Cerebellar nuclear complex (tissue), 1 donor: ENCODE measurements around the gene ITPR1.
"Not testable (repeated sequence)": the region's sequence is repeated elsewhere in the genome, so short reads cannot be mapped to it uniquely, and the experiment has no call there.

ENCODE experiments used
- DNase-seq, 2 experiments: peaks; one replicate each; lab custom pipeline; 2025; lab: John Stamatoyannopoulos, UW

Gene ITPR1

DNA sequence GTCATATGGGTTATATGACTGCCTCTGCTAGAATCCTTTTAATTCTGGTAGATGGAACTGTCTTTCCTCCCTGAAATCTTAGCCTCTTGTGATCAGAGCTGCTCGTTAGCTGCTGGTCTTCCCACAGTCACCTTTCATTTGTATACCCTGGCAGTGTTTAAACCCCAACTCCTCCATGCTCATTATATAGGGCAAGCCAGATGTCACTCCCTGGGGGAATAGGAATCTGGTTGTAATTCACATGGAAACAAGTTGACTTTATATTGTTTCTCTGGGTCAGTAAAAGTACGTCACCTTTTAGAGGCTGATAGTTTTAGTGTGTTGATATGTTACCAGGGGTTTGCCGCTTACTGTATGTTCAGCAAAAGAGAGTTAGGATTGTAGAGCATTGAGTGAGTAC lies 103.5 kb downstream of the ITPR1 start:
- no peak for DNase-seq

- DNase-seq, result no peak
Observed at GRCh38 chr3:4597208-4597985, 104.2 kb downstream of the ITPR1 start.

- not testable (repeated sequence) for DNase-seq
Observed at GRCh38 chr3:4598232-4598631, 105.1 kb downstream of the ITPR1 start.

- no peak for DNase-seq
Observed at GRCh38 chr3:4599612-4600011, 106.5 kb downstream of the ITPR1 start.

- DNase-seq, result no peak
Observed at GRCh38 chr3:4600493-4600892, 107.3 kb downstream of the ITPR1 start.

DNA sequence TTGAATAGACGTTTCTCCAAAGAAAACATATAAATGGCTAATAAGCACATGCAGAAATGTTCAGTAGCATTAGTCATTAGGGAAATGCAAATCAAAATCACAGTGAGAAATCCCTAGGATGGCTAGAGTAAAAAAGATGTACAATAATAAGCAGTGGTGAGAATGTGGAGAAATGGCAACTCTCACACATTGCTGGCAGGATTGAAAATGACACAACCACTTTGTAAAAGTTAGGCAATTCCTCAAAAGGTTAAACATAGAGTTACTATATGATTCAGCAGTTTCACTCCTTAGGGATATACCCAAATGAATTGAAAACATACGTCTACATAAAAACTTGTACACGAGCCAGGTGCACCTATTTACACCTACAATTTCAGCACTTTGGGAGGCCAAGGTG lies 108.7 kb downstream of the ITPR1 start:
- no peak for DNase-seq

- no peak for DNase-seq
Observed at GRCh38 chr3:4604693-4605092, 111.5 kb downstream of the ITPR1 start.

- no peak for DNase-seq
Observed at GRCh38 chr3:4606911-4607310, 113.8 kb downstream of the ITPR1 start.

DNA sequence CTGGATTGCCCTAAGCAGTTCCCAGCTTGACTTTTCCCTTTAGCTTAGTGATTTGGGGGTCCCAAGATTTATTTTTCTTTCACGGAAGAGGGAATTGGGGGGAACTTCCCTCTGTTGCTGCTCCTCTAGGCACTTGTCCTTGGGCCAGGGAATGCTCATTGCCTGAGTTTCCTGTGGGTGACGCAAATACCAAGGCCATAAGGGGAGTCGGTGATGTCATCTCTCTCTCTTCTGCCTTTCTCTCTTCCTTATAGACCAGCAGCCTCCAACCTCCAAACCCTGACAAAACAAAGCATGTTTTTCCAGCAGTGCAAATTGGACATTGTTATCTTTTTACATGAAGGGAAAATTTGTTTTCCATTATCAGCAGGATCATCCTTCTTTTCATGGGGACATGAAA lies 120.2 kb downstream of the ITPR1 start:
- no peak for DNase-seq

- no peak for DNase-seq
Observed at GRCh38 chr3:4614070-4614469, 120.9 kb downstream of the ITPR1 start.

DNA sequence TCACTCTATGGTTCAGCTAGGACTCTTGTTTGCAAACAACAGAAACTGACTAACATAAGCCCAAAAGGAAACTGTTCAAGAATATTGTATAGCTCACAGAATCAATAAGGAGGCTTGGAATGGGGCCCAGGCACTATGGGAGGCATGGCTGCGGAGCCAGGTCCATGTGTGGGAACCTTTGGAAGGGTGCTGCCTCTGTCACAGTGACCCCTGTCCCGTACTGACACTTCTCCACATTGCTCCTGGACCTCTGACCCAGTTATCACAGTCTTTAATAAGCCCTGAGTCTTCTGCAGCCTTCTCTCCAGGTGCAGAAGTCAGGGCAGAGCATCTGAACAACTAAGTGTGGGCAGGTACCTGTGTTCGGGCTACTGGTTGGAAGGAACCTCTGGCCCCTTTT lies 121.8 kb downstream of the ITPR1 start:
- DNase-seq, result no peak

DNA sequence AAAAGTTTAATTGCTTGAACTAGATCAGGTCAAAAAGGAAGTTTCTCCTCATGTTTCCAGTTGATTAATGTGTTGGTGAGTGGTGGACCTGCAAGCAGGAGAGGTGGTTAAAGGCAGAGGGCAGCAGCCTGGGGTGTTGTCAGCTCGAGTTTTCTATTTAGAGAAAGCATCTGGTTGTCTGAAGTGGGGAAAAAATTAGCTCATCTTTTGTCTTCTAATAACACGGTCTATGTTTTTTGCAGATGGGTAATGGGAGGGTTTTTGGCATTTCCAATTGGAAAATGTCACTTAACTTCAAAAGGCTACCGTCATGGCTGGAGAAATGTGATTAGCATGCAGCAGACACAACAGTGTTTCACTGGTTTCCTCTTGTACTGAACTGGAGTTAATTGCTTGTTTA lies 122.6 kb downstream of the ITPR1 start:
- DNase-seq, result no peak

DNA sequence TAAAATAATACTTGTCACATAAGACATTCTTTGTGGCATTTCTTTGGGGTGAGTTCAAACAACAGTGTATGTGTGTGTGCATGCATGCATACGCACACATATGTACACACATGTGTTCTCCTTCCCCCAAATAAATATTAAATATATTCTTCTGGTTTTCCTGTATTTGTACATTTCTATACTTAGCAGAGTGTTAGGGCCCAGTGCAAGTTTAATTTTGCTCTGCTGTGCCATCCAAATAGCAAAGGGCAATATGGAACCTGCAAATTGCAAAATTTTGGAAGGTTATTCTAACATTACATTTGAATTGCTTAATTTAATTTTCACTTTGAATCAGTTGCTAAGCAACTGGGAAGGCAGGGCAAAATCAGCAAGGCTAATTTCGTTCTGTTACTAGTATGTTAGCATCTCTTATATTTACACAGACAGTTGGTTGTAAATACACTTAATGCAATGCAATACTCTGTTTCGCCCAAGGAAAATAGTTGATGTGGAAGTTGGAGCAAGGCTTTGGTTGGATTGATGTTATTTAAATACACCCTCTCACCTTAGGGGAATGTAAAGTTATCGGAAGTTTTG lies 130.4 kb downstream of the ITPR1 start:
- no peak for DNase-seq

GRCh38 chr3:4627651-4628375 lies 134.7 kb downstream of the ITPR1 start:
- no peak for DNase-seq

GRCh38 chr3:4629095-4630007 lies 136.2 kb downstream of the ITPR1 start:
- DNase-seq, result no peak

GRCh38 chr3:4633078-4634004 lies 140.2 kb downstream of the ITPR1 start:
- peak in 1 of 2 experiments; percentile 0 for DNase-seq

GRCh38 chr3:4634894-4635293 lies 141.7 kb downstream of the ITPR1 start:
- DNase-seq, result no peak

DNA sequence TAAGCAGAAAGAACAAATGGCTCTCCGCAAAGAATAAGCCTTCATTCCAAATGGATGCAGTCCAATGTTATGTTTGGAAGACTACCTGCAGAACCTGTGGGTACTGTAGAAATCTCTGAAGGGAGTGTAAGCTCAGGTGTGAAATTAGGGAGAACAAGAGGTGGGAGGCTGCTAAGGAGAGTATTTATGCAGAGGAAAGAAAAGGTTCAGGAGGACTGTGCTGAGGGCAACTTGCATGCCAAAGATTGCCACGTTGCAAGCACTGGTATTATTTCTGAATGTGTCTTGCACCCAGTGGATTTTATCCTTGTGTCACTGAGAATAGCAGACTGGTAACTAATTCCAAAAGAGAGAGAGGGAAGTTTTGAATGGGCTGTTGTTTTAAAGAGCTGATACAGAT lies 144.1 kb downstream of the ITPR1 start:
- no peak for DNase-seq

DNA sequence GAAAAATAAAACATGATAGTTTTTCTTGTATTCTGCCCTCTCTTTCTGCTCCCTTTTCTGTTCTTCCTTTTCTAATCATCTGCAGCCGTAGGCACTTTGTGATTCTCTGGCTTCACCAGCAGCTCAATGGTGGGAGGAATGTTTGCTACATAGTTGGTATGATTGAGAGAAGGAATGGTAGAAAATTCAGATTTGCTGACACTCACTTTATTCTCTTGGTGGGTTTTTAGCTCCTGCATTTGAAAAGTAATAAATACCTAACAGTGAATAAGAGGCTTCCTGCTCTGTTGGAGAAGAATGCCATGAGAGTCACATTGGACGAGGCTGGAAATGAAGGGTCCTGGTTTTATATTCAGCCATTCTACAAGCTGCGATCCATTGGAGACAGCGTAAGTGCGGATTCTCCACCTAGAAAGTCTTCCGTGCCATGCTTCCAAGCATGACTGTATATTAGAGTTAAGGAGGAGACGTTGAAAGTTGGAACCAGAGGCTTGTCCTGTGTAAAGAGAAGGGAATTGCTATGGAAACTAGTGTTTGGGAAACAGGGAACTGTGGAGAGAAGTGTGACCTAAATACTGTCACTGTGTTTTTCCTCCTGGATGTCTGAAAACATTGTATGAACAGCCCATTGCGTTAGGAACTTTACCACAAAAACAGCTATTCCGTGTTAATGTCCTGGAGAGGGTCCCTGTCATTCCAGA lies 148.9 kb downstream of the ITPR1 start:
- no peak for DNase-seq

GRCh38 chr3:4642611-4643010 lies 149.5 kb downstream of the ITPR1 start:
- DNase-seq, result no peak
